ENCODE results near the gene OSM.

- TF ChIP-seq CTCF (IDR thresholded peaks at IDR 0.05): no peak
- no peak for TF ChIP-seq EP300 (IDR thresholded peaks at IDR 0.05)
These were observed 21.3 kb downstream of the OSM start for GRCh38 chr22:30245181-30245984.
